K562 (cell line): ENCODE results near the gene RERE. TPM values are rescaled to one million over a fixed set of nuclear protein-coding genes. Genes with fewer than 3 reads are reported as not detected.
A peak's percentile ranks its signal among the peaks of the same experiment; 100 is the strongest.

Experiments
- ELF2 ChIP-seq: fragments of 250-450 bp; sonication (Bioruptor Pico); IDR thresholded peaks from 2 replicates; pipeline ENCODE4 v1.5.0; 2021; ENCODE audit warnings: mild to moderate bottlenecking
- HDAC8 ChIP-seq: fragments of 450-650 bp; IDR thresholded peaks from 2 replicates; pipeline ENCODE4 v1.6.1; 2016; ENCODE audit warnings: mild to moderate bottlenecking, missing genetic modification characterization, moderate library complexity, missing compliant biosample characterization
- HNRNPK ChIP-seq: fragments of 200-400 bp; formaldehyde crosslinking; IDR thresholded peaks from one replicate; pipeline ENCODE4 v1.6.1; 2018; ENCODE audit warnings: mild to moderate bottlenecking, low read depth, low read length; ENCODE audit not compliant: poor library complexity, severe bottlenecking
- JUNB ChIP-seq: fragments of 450-650 bp; formaldehyde crosslinking; conservative IDR thresholded peaks from 2 replicates; pipeline ENCODE4 v1.4.0; 2020; ENCODE audit warnings: mild to moderate bottlenecking
- KDM4B ChIP-seq, 2 experiments: fragments of 450-650 bp in 1 of 2; sonication (generic) in 1 of 2; IDR thresholded peaks; 2 replicates each; pipeline ENCODE4 v1.6.1; 2016 to 2017; ENCODE audit warnings: borderline replicate concordance in 2 of 2, antibody characterized with exemption in 1 of 2, low read depth in 1 of 2, mild to moderate bottlenecking in 1 of 2
- TSC22D4 ChIP-seq: fragments of 450-650 bp; IDR thresholded peaks from 2 replicates; pipeline ENCODE4 v1.6.1; 2016; ENCODE audit warnings: missing genetic modification characterization, missing biosample characterization, control low read depth
- ZKSCAN8 ChIP-seq: fragments of 200-800 bp; sonication (Bioruptor generic); IDR thresholded peaks from 2 replicates; pipeline ENCODE4 v1.6.1; 2016; ENCODE audit warnings: missing genetic modification characterization, missing compliant biosample characterization
- ZNF212 ChIP-seq: fragments of 450-650 bp; formaldehyde crosslinking; IDR thresholded peaks from 2 replicates; pipeline ENCODE4 v1.4.0; 2020; ENCODE audit warnings: mild to moderate bottlenecking
- ZNF785 ChIP-seq: fragments of 250-450 bp; sonication (Bioruptor Pico); IDR thresholded peaks from 2 replicates; pipeline ENCODE4 v1.4.0; 2020; ENCODE audit warnings: mild to moderate bottlenecking
- polyA plus RNA-seq, 8 experiments: library from polyadenylated mRNA; depleted of rRNA in 4 of 8; stranded (reverse) in 5 of 8; unstranded in 3 of 8; fragments of >200 nt; fragmentation: Nextera tagmentation in 2 of 8; fragmentation: Illumina TruSeq in 1 of 8; extraction: Ambion mirVana in 2 of 8; extraction: Trizol in 1 of 8; gene quantifications; 2 replicates each; pipeline versions ENCODE4 v1.2.1 to v1.2.3, GENCODE V29; 2011 to 2014; ENCODE audit warnings: inconsistent platforms in 1 of 8, missing spikeins in 1 of 8
- total RNA-seq, 7 experiments: library from RNA; depleted of rRNA in 6 of 7; stranded (reverse); fragments of >200 nt in 6 of 7; fragmentation: Illumina TruSeq in 2 of 7; extraction: Trizol in 2 of 7; gene quantifications; 2 replicates each; pipeline versions ENCODE4 v1.2.1 to v1.2.3, GENCODE V29; 2011 to 2021; ENCODE audit warnings: low replicate concordance in 1 of 7
- TF ChIP-seq, protein P1 (sequence below): sonication (generic); formaldehyde crosslinking; IDR thresholded peaks from 2 replicates; pipeline ENCODE4 v1.8.1; 2023; ENCODE audit warnings: mild to moderate bottlenecking, missing genetic modification reagents
- TF ChIP-seq, protein P2 (sequence below): fragments of 250-450 bp; sonication (Bioruptor Pico); IDR thresholded peaks from 2 replicates; pipeline ENCODE4 v1.5.1; 2021; ENCODE audit warnings: mild to moderate bottlenecking
- TF ChIP-seq, protein P3 (sequence below), 2 experiments: fragments of 200-800 bp in 1 of 2; sonication (Bioruptor generic) in 1 of 2; sonication (generic) in 1 of 2; formaldehyde crosslinking in 1 of 2; IDR thresholded peaks in 1 of 2; conservative IDR thresholded peaks in 1 of 2; 2 replicates each; pipeline versions ENCODE4 v1.5.0 to v1.6.1; 2016 to 2020; ENCODE audit warnings: missing compliant biosample characterization in 1 of 2, missing genetic modification characterization in 1 of 2, missing genetic modification reagents in 1 of 2
- TF ChIP-seq, protein P4 (sequence below): IDR thresholded peaks from 2 replicates; pipeline ENCODE4 v1.6.1; 2011; ENCODE audit not compliant: insufficient read length; ENCODE audit errors: extremely low read depth
- TF ChIP-seq, protein P5 (sequence below): sonication (generic); formaldehyde crosslinking; IDR thresholded peaks from 2 replicates; pipeline ENCODE4 v1.4.0; 2020; ENCODE audit warnings: mild to moderate bottlenecking, missing genetic modification reagents
- TF ChIP-seq, protein P6 (sequence below): fragments of 250-450 bp; sonication (Bioruptor Pico); IDR thresholded peaks from 2 replicates; pipeline ENCODE4 v1.9.0; 2021; ENCODE audit warnings: mild to moderate bottlenecking, inconsistent platforms

Gene RERE
- total and polyA plus RNA-seq, 9 of the 15 experiments (the other 6 are each of a cell fraction or from before 2014, with no cell fraction given), result 3.0 to 51.5 (median 13.4) TPM

DNA sequence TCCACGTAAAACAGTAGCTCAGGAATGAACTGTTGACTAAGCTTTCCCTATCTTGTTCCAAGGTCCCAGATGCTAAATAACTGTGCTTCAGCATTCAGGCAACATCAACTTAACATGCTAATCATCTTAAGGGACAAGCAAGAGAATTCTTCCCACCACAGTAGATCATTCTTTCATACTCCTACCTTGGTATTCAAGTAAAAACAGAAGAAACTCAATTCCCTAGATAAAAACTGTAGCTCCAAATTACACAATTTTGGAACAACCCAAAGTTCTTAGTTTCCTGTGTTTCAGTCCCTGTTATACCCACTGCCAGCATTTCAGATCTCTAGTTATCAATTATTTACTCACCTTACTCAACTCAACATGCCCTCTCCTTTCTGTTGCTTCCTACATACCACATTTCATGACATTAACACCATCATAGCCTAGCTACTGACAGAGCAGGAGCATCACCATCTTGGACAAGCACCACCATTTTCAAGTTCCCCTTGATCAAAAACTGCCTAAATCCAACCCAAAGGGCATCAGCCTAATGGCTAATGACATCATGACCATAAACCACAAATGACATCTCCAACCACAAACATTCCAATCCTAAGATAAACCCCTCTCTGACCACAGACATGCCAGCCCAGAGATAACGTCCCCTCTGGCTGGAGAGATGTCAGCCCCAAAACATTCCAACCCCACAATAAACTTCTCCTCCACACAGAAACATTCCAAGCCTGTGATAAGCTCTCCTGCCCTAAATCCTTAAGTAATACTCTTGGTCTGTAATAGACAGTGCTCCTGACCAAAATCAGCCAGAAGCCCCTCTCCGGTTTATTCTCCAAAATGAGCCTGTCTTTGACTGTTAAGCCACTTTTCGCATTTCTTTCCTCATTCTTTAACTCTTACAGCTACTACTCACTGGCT, 191.2 kb downstream of the RERE start (continued):
- TF ChIP-seq, protein P1, sequence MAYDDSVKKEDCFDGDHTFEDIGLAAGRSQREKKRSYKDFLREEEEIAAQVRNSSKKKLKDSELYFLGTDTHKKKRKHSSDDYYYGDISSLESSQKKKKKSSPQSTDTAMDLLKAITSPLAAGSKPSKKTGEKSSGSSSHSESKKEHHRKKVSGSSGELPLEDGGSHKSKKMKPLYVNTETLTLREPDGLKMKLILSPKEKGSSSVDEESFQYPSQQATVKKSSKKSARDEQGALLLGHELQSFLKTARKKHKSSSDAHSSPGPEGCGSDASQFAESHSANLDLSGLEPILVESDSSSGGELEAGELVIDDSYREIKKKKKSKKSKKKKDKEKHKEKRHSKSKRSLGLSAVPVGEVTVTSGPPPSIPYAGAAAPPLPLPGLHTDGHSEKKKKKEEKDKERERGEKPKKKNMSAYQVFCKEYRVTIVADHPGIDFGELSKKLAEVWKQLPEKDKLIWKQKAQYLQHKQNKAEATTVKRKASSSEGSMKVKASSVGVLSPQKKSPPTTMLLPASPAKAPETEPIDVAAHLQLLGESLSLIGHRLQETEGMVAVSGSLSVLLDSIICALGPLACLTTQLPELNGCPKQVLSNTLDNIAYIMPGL (CRISPR knock-in tag), result no peak
- TF ChIP-seq TSC22D4 (tag) (no peak), KDM4B (IDR thresholded peaks at IDR 0.05; ENCODE audit: borderline replicate concordance in 2 of 2, low read depth in 1 of 2) (no peak), HNRNPK (no peak), HDAC8 (peak; percentile 26; the same call in 1 of the 2 replicates), ZNF785 (CRISPR knock-in tag) (no peak), ZKSCAN8 (CRISPR knock-in tag) (peak; percentile 36), JUNB (CRISPR knock-in tag) (peak; percentile 65), ZNF212 (no peak), ELF2 (CRISPR knock-in tag) (no peak)
- TF ChIP-seq, protein P2, sequence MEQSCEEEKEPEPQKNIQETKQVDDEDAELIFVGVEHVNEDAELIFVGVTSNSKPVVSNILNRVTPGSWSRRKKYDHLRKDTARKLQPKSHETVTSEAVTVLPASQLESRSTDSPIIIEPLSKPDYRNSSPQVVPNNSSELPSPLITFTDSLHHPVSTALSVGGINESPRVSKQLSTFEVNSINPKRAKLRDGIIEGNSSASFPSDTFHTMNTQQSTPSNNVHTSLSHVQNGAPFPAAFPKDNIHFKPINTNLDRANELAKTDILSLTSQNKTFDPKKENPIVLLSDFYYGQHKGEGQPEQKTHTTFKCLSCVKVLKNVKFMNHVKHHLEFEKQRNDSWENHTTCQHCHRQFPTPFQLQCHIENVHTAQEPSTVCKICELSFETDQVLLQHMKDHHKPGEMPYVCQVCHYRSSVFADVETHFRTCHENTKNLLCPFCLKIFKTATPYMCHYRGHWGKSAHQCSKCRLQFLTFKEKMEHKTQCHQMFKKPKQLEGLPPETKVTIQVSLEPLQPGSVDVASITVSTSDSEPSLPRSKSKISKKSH (CRISPR knock-in tag), result no peak
- TF ChIP-seq, protein P3, sequence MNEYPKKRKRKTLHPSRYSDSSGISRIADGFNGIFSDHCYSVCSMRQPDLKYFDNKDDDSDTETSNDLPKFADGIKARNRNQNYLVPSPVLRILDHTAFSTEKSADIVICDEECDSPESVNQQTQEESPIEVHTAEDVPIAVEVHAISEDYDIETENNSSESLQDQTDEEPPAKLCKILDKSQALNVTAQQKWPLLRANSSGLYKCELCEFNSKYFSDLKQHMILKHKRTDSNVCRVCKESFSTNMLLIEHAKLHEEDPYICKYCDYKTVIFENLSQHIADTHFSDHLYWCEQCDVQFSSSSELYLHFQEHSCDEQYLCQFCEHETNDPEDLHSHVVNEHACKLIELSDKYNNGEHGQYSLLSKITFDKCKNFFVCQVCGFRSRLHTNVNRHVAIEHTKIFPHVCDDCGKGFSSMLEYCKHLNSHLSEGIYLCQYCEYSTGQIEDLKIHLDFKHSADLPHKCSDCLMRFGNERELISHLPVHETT (CRISPR knock-in tag; conservative IDR thresholded peaks at IDR 0.05 in 1 of 2, IDR thresholded peaks at IDR 0.05 in 1 of 2), result peak in 1 of 2 experiments; percentile 73; a peak in 1 of 4 replicates
- TF ChIP-seq, protein P4, sequence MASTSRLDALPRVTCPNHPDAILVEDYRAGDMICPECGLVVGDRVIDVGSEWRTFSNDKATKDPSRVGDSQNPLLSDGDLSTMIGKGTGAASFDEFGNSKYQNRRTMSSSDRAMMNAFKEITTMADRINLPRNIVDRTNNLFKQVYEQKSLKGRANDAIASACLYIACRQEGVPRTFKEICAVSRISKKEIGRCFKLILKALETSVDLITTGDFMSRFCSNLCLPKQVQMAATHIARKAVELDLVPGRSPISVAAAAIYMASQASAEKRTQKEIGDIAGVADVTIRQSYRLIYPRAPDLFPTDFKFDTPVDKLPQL, result no peak
- TF ChIP-seq, protein P5, sequence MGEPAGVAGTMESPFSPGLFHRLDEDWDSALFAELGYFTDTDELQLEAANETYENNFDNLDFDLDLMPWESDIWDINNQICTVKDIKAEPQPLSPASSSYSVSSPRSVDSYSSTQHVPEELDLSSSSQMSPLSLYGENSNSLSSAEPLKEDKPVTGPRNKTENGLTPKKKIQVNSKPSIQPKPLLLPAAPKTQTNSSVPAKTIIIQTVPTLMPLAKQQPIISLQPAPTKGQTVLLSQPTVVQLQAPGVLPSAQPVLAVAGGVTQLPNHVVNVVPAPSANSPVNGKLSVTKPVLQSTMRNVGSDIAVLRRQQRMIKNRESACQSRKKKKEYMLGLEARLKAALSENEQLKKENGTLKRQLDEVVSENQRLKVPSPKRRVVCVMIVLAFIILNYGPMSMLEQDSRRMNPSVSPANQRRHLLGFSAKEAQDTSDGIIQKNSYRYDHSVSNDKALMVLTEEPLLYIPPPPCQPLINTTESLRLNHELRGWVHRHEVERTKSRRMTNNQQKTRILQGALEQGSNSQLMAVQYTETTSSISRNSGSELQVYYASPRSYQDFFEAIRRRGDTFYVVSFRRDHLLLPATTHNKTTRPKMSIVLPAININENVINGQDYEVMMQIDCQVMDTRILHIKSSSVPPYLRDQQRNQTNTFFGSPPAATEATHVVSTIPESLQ (CRISPR knock-in tag), result no peak
- TF ChIP-seq, protein P6, sequence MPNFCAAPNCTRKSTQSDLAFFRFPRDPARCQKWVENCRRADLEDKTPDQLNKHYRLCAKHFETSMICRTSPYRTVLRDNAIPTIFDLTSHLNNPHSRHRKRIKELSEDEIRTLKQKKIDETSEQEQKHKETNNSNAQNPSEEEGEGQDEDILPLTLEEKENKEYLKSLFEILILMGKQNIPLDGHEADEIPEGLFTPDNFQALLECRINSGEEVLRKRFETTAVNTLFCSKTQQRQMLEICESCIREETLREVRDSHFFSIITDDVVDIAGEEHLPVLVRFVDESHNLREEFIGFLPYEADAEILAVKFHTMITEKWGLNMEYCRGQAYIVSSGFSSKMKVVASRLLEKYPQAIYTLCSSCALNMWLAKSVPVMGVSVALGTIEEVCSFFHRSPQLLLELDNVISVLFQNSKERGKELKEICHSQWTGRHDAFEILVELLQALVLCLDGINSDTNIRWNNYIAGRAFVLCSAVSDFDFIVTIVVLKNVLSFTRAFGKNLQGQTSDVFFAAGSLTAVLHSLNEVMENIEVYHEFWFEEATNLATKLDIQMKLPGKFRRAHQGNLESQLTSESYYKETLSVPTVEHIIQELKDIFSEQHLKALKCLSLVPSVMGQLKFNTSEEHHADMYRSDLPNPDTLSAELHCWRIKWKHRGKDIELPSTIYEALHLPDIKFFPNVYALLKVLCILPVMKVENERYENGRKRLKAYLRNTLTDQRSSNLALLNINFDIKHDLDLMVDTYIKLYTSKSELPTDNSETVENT (CRISPR knock-in tag), result no peak
